ENCODE results near the gene PCDHAC2. TPM values are rescaled to one million over a fixed set of nuclear protein-coding genes. Genes with fewer than 3 reads are reported as not detected.

The PCDHAC2 gene, protein sequence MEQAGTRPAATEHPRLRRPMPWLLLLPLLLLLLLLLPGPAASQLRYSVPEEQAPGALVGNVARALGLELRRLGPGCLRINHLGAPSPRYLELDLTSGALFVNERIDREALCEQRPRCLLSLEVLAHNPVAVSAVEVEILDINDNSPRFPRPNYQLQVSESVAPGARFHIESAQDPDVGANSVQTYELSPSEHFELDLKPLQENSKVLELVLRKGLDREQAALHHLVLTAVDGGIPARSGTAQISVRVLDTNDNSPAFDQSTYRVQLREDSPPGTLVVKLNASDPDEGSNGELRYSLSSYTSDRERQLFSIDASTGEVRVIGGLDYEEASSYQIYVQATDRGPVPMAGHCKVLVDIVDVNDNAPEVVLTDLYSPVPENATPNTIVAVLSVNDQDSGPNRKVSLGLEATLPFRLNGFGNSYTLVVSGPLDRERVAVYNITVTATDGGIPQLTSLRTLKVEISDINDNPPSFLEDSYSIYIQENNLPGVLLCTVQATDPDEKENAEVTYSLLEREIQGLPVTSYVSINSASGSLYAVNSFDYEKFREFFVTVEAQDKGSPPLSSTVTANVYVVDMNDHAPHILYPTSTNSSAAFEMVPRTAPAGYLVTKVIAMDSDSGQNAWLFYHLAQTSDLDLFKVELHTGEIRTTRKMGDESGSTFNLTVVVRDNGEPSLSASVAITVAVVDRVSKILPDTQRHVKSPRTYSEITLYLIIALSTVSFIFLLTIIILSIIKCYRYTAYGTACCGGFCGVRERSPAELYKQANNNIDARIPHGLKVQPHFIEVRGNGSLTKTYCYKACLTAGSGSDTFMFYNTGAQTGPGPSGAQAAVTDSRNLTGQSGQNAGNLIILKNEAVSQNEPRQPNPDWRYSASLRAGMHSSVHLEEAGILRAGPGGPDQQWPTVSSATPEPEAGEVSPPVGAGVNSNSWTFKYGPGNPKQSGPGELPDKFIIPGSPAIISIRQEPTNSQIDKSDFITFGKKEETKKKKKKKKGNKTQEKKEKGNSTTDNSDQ
- under 0.01 TPM in 1 of 2 replicates, not detected in the other for total RNA-seq

DNA sequence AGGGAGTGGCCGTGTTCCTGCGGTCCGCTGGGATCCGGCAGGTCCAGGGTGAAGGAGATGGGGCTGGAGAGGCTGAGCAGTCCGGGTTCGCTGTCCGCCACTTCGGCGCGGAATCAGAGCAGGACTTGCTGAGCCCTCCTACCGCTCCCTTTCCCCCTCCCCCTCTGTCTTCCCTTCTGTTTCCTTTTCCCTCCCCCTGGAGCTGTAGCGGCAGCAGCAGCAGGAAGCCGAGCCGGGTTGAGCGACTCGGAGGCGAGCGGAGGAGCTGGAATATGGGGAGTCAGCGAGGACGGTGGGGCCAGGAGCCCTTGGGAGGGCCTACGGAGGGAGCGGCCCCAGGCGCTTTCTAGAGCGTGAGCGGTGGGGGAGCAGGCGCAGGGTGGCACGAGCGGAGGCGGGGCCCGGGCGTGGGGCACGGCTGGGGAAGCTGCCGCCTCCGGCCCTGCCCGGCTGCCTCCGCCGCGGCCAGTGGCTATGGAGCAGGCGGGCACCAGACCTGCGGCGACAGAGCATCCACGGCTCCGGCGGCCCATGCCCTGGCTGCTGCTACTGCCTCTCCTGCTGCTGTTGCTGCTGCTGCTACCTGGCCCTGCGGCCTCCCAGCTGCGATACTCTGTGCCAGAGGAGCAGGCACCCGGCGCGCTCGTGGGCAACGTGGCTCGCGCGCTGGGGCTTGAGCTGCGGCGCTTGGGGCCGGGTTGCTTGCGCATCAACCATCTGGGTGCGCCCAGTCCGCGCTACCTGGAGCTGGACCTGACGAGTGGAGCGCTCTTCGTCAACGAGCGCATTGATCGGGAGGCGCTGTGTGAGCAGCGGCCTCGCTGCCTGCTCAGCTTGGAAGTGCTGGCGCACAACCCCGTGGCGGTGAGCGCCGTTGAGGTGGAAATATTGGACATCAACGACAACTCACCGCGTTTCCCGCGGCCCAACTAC, at the start of gene PCDHAC2:
PCDHAC2 (plus strand) TSS at position 184 of the 933 bp plus-strand sequence; CDS start at position 475, 291 bp downstream.

DNA sequence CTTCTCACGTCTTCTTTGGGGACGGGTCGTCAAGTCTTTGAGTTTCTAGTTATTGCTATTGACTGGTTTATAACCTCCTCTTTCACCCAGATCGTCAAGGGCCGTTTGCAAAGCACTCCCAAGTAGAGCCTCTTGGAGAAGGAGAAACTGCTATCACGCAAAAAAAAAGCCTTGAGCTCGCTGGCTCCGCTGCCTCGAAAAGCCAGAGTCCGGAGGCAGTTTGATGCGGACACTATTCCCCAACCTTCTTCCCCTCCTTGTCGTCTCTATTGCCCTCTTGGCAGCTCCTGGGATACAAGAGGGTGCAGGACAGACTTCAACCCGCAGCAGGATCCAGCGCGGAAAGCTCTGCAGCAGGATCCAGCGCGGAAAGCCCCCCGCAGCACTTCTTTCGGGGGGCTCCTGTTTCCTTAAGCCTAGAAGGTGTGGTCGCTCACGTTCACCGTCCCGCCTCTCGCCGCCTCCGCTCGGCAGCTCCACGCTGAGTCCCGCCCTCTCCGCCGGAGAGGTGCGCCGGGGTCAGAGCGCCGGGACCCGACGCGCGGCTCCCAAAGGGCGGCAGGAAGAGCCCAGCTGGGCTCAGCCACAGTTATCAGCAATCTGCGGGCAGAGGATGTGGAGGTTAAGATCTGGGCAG, 40.4 kb upstream of the PCDHAC2 start, which contains the start of gene PCDHAC1:
PCDHAC1 (plus strand) TSS at position 494 of the 637 bp plus-strand sequence. CDS start 594 bp downstream, outside the sequence.

Other genes starting within 250 kb of the PCDHAC2 start
- gene PCDHA1, start 180.3 kb upstream of the PCDHAC2 start, total RNA-seq: under 0.01 TPM in 1 of 2 replicates, not detected in the other
- 0.17 TPM in 1 of 2 replicates, not detected in the other for gene PCDHA2, start 171.6 kb upstream of the PCDHAC2 start, total RNA-seq
- gene PCDHA3, start 165.4 kb upstream of the PCDHAC2 start, total RNA-seq: 0.15 and 0.17 TPM in 2 replicates
- gene PCDHA4, start 159.4 kb upstream of the PCDHAC2 start, total RNA-seq: 0.29 and 0.33 TPM in 2 replicates
- under 0.01 TPM in 1 of 2 replicates, not detected in the other for gene PCDHA5, start 144.9 kb upstream of the PCDHAC2 start, total RNA-seq
- 0.44 and 0.50 TPM in 2 replicates for gene PCDHA6, start 138.5 kb upstream of the PCDHAC2 start, total RNA-seq
- gene PCDHA7, start 132.2 kb upstream of the PCDHAC2 start, total RNA-seq: 0.29 and 0.66 TPM in 2 replicates
- under 0.01 and 0.15 TPM in 2 replicates for gene PCDHA8, start 125.3 kb upstream of the PCDHAC2 start, total RNA-seq
- gene PCDHA9, start 118.1 kb upstream of the PCDHAC2 start, total RNA-seq: under 0.01 TPM in 2 replicates
- under 0.01 and 0.17 TPM in 2 replicates for gene PCDHA10, start 110.6 kb upstream of the PCDHAC2 start, total RNA-seq
- 0.29 and 0.50 TPM in 2 replicates for gene PCDHA11, start 97.5 kb upstream of the PCDHAC2 start, total RNA-seq
- under 0.01 TPM in 1 of 2 replicates, not detected in the other for gene PCDHA12, start 91.2 kb upstream of the PCDHAC2 start, total RNA-seq
- under 0.01 TPM in 2 replicates for gene PCDHA13, start 84.4 kb upstream of the PCDHAC2 start, total RNA-seq
- gene PCDHAC1, start 40.2 kb upstream of the PCDHAC2 start, total RNA-seq: under 0.01 TPM in 2 replicates
- not detected in 2 replicates for gene PCDHB1, start 84.9 kb downstream of the PCDHAC2 start, total RNA-seq
- gene PCDHB2, start 128.1 kb downstream of the PCDHAC2 start, total RNA-seq: 0.58 and 3.0 TPM in 2 replicates
- gene PCDHB3, start 134.0 kb downstream of the PCDHAC2 start, total RNA-seq: 0.29 and 0.50 TPM in 2 replicates
- 0.15 and 0.17 TPM in 2 replicates for gene PCDHB4, start 155.3 kb downstream of the PCDHAC2 start, total RNA-seq
- 0.29 and 1.3 TPM in 2 replicates for gene PCDHB5, start 168.7 kb downstream of the PCDHAC2 start, total RNA-seq
- gene PCDHB6, start 183.6 kb downstream of the PCDHAC2 start, total RNA-seq: 0.33 TPM in 1 of 2 replicates, not detected in the other
- under 0.01 and 0.66 TPM in 2 replicates for gene PCDHB7, start 206.2 kb downstream of the PCDHAC2 start, total RNA-seq
- gene PCDHB8, start 211.3 kb downstream of the PCDHAC2 start, total RNA-seq: 0.50 TPM in 1 of 2 replicates, not detected in the other
- gene PCDHB16, start 215.9 kb downstream of the PCDHAC2 start, total RNA-seq: 0.15 and 0.50 TPM in 2 replicates
- gene PCDHB9, start 220.7 kb downstream of the PCDHAC2 start, total RNA-seq: under 0.01 and 0.17 TPM in 2 replicates
- 0.15 and 0.66 TPM in 2 replicates for gene PCDHB10, start 225.9 kb downstream of the PCDHAC2 start, total RNA-seq
- 0.50 TPM in 1 of 2 replicates, not detected in the other for gene PCDHB11, start 233.2 kb downstream of the PCDHAC2 start, total RNA-seq
- gene PCDHB12, start 242.2 kb downstream of the PCDHAC2 start, total RNA-seq: 0.15 and 0.33 TPM in 2 replicates
- gene PCDHB13, start 247.4 kb downstream of the PCDHAC2 start, total RNA-seq: under 0.01 and 1.3 TPM in 2 replicates

Measured in smooth muscle cell of trachea (primary cell).